ENCODE results near the gene CCL22. TPM values are rescaled to one million over a fixed set of nuclear protein-coding genes. Genes with fewer than 3 reads are reported as not detected.
"Not testable (repeated sequence)": the region's sequence is repeated elsewhere in the genome, so short reads cannot be mapped to it uniquely, and the experiment has no call there.

Gene CCL22
- polyA plus RNA-seq, 4 donors, result 0.04 to 0.19 (median 0.13) TPM

GRCh38 chr16:57374067-57374534 is 15.5 kb downstream of the CCL22 start:
- DNase-seq (ENCODE audit: low read depth in 4 of 4, low spot score in 2 of 4), result no peak

- not testable (repeated sequence) for DNase-seq (ENCODE audit: low read depth in 4 of 4, low spot score in 2 of 4)
Observed at GRCh38 chr16:57374925-57375465, 16.4 kb downstream of the CCL22 start.

- no peak for DNase-seq (ENCODE audit: low read depth in 4 of 4, low spot score in 2 of 4)
Observed at GRCh38 chr16:57376313-57376818, 17.8 kb downstream of the CCL22 start.

GRCh38 chr16:57377080-57377841 is 18.7 kb downstream of the CCL22 start:
- DNase-seq (ENCODE audit: low read depth in 4 of 4, low spot score in 2 of 4), result no peak

GRCh38 chr16:57379579-57379978 is 21.0 kb downstream of the CCL22 start:
- no peak for DNase-seq (ENCODE audit: low read depth in 4 of 4, low spot score in 2 of 4)

- no peak for DNase-seq (ENCODE audit: low read depth in 4 of 4, low spot score in 2 of 4)
Observed at GRCh38 chr16:57380671-57381462, 22.3 kb downstream of the CCL22 start.

- DNase-seq (ENCODE audit: low read depth in 4 of 4, low spot score in 2 of 4), result no peak
Observed at GRCh38 chr16:57381791-57382534, 23.4 kb downstream of the CCL22 start.

GRCh38 chr16:57382535-57383275 is 24.1 kb downstream of the CCL22 start:
- no peak for DNase-seq (ENCODE audit: low read depth in 4 of 4, low spot score in 2 of 4)

GRCh38 chr16:57383276-57384247 is 25.0 kb downstream of the CCL22 start:
- DNase-seq (ENCODE audit: low read depth in 4 of 4, low spot score in 2 of 4), result no peak

GRCh38 chr16:57384248-57385070 is 25.9 kb downstream of the CCL22 start:
- DNase-seq (ENCODE audit: low read depth in 4 of 4, low spot score in 2 of 4), result no peak

GRCh38 chr16:57385083-57385482 is 26.5 kb downstream of the CCL22 start:
- no peak for DNase-seq (ENCODE audit: low read depth in 4 of 4, low spot score in 2 of 4)

GRCh38 chr16:57386381-57386951 is 27.9 kb downstream of the CCL22 start:
- no peak for DNase-seq (ENCODE audit: low read depth in 4 of 4, low spot score in 2 of 4)

- DNase-seq (ENCODE audit: low read depth in 4 of 4, low spot score in 2 of 4), result no peak
Observed at GRCh38 chr16:57387598-57388354, 29.2 kb downstream of the CCL22 start.

GRCh38 chr16:57388359-57389086 is 29.9 kb downstream of the CCL22 start:
- no peak for DNase-seq (ENCODE audit: low read depth in 4 of 4, low spot score in 2 of 4)

- no peak for DNase-seq (ENCODE audit: low read depth in 4 of 4, low spot score in 2 of 4)
Observed at GRCh38 chr16:57389087-57389468, 30.5 kb downstream of the CCL22 start.

GRCh38 chr16:57390636-57391295 is 32.2 kb downstream of the CCL22 start:
- peak in 1 of 4 donors; percentile 53 for DNase-seq (ENCODE audit: low read depth in 4 of 4, low spot score in 2 of 4)
